ENCODE results near the gene SMG9. TPM values are rescaled to one million over a fixed set of nuclear protein-coding genes. Genes with fewer than 3 reads are reported as not detected.
A peak's percentile ranks its signal among the peaks of the same experiment; 100 is the strongest.

Gene SMG9
- total and polyA plus RNA-seq, 2 donors (not counting 1 experiment from before 2014, with no cell fraction given): 6.0 to 6.1 TPM

DNA sequence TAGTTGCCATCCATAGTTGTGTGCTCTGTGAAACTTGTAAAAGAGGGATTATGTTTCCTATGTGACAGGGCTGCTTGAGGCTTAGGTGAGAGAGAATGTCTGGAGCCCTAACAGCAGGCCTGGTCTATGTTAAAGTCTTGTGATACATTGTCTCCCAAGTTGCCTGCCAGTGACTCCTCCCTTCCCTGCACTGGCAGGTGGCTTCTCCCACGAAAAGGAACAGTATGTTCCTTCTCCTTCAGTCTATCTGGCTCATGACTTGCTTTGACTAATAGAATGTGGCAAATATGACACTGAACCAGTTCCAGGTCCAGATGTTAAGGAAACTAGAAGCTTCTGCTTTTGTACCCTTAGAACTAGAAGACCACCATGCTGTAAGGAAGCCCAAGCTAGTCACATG, 31.9 kb upstream of the SMG9 start:
- Histone ChIP-seq H3K36me3 (ENCODE audit: control insufficient read depth, insufficient read depth, low read length) (no peaks in the 10 kb centered on the region), H3K9ac (ENCODE audit: insufficient read depth, low read length) (no peak overlapping the region), H3K4me1 (ENCODE audit: control insufficient read depth, extremely low read depth, insufficient read depth, low read length) (peaks cover 12% of the 10 kb centered on the region), H3K4me2 (ENCODE audit: extremely low read depth, insufficient read depth, low read length) (no peak overlapping the region), H3K27ac (ENCODE audit: insufficient read depth, low read length) (no peak overlapping the region), H3K9me3 (ENCODE audit: control insufficient read depth, insufficient read depth, low read depth, low read length) (no peaks in the 10 kb centered on the region), H4K20me1 (ENCODE audit: control insufficient read depth, extremely low read depth, insufficient read depth, low read length) (no peaks in the 10 kb centered on the region), H2AFZ (ENCODE audit: low read length) (no peak overlapping the region), H3K27me3 (ENCODE audit: control insufficient read depth, insufficient read depth, low read length) (no peaks in the 10 kb centered on the region), H3K79me2 (ENCODE audit: control insufficient read depth, insufficient read depth, low read length) (no peaks in the 10 kb centered on the region), H3K4me3 (replicated peaks in 1 of 4; ENCODE audit: control extremely low read depth in 1 of 4, insufficient read depth in 1 of 4, low read depth in 3 of 4, low read length in 4 of 4) (no peak overlapping the region)
- no peak for TF ChIP-seq EZH2 (IDR thresholded peaks at IDR 0.05; ENCODE audit: low read length, missing control alignments)
- TF ChIP-seq, protein P1, sequence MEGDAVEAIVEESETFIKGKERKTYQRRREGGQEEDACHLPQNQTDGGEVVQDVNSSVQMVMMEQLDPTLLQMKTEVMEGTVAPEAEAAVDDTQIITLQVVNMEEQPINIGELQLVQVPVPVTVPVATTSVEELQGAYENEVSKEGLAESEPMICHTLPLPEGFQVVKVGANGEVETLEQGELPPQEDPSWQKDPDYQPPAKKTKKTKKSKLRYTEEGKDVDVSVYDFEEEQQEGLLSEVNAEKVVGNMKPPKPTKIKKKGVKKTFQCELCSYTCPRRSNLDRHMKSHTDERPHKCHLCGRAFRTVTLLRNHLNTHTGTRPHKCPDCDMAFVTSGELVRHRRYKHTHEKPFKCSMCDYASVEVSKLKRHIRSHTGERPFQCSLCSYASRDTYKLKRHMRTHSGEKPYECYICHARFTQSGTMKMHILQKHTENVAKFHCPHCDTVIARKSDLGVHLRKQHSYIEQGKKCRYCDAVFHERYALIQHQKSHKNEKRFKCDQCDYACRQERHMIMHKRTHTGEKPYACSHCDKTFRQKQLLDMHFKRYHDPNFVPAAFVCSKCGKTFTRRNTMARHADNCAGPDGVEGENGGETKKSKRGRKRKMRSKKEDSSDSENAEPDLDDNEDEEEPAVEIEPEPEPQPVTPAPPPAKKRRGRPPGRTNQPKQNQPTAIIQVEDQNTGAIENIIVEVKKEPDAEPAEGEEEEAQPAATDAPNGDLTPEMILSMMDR (conservative IDR thresholded peaks at IDR 0.05 in 1 of 2, IDR thresholded peaks at IDR 0.05 in 1 of 2; ENCODE audit: low read depth in 1 of 2, low read length in 2 of 2): no peak
- DNase-seq (ENCODE audit: low read depth in 2 of 2): no peak

DNA sequence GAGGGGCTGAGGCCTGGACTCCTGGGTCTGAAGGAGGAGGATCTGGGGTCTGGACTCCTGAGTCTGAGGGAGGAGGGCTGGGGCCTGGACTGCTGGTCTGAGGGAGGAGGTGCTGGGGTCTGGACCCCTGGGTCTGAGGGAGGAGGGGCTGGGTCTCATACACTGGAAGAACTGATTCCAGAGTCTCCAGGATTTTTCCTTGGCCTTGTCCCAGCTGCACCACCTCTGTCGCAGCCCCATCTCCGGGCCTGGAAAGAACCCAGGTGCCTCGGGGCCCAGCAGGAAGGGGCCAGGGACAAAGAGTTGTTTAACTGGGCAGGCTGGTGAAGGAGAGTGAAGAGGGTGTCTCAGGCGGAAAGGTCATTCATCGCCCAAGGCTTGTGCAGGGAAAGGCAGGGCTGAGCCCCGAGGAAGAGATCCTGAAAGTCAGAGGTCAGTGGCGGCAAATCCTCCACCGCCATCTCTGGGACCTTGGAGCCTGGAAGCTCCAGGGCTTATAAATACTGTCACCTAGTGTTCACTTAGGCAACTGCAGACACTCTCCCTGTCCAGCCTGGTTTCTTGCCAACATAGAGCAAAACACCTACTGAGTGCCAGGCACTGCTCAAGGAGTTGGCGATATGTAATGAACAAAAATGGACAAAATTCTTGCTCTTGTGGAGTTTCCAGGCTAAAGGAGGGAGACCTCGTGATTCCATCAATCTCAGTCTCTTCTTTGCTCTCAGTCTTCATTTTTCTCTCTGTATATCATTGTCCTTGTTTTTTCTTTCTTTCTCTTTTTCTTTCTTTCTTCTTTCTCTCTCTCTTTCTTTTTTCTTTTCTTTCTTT, 30.4 kb upstream of the SMG9 start:
- Histone ChIP-seq H3K9me3 (ENCODE audit: control insufficient read depth, insufficient read depth, low read depth, low read length) (no peaks in the 10 kb centered on the region), H3K4me1 (ENCODE audit: control insufficient read depth, extremely low read depth, insufficient read depth, low read length) (peaks cover 17% of the 10 kb centered on the region), H2AFZ (ENCODE audit: low read length) (peak overlapping the region; percentile 69), H3K27me3 (ENCODE audit: control insufficient read depth, insufficient read depth, low read length) (no peaks in the 10 kb centered on the region), H3K4me3 (replicated peaks in 1 of 4; ENCODE audit: control extremely low read depth in 1 of 4, insufficient read depth in 1 of 4, low read depth in 3 of 4, low read length in 4 of 4) (no peak overlapping the region), H3K9ac (ENCODE audit: insufficient read depth, low read length) (no peak overlapping the region), H4K20me1 (ENCODE audit: control insufficient read depth, extremely low read depth, insufficient read depth, low read length) (no peaks in the 10 kb centered on the region), H3K4me2 (ENCODE audit: extremely low read depth, insufficient read depth, low read length) (peak overlapping the region; percentile 68), H3K79me2 (ENCODE audit: control insufficient read depth, insufficient read depth, low read length) (no peaks in the 10 kb centered on the region), H3K36me3 (ENCODE audit: control insufficient read depth, insufficient read depth, low read length) (no peaks in the 10 kb centered on the region), H3K27ac (ENCODE audit: insufficient read depth, low read length) (peak overlapping the region; percentile 54)
- TF ChIP-seq EZH2 (IDR thresholded peaks at IDR 0.05; ENCODE audit: low read length, missing control alignments): no peak
- TF ChIP-seq, protein P1 (conservative IDR thresholded peaks at IDR 0.05 in 1 of 2, IDR thresholded peaks at IDR 0.05 in 1 of 2; ENCODE audit: low read depth in 1 of 2, low read length in 2 of 2): peak; percentile 99 to 100
- DNase-seq (ENCODE audit: low read depth in 2 of 2): peak; percentile 60 to 77

DNA sequence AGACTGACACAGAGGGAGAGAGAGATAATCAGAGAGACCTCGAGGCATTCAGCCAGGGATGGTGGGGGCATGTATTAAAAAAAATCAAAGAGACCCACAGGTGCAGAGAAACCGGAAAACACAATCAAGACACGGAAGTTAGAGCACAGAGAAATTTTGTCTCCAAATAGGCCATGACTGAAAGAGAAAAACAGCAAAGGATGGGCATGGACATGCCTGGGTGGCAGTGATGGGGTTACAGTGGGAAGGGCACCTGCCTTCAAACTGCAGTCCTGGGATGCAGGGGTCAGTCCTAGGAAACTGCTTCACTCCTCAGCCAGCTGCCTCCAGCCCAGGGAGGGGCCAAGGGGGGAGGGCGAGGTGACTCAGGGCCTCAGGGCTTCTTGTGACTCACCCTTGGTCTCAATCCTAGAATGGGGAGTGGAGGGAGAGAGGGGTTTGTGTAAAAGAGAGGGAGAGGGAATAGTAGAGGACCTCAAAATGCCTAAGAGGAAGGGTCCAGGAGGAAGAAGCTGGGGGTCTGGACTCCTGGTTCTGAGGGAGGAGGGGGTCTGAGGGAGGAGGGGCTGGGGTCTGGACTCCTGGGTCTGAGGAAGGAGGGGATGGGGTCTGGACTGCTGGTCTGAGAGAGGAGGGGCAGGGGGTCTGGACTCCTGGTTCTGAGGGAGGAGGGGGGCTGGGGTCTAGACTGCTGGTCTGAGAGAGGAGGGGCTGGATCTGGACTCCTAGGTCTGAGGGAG, 29.6 kb upstream of the SMG9 start:
- Histone ChIP-seq H3K4me2 (ENCODE audit: extremely low read depth, insufficient read depth, low read length) (peak overlapping the region; percentile 68), H3K4me1 (ENCODE audit: control insufficient read depth, extremely low read depth, insufficient read depth, low read length) (peaks cover 17% of the 10 kb centered on the region), H3K9me3 (ENCODE audit: control insufficient read depth, insufficient read depth, low read depth, low read length) (no peaks in the 10 kb centered on the region), H4K20me1 (ENCODE audit: control insufficient read depth, extremely low read depth, insufficient read depth, low read length) (no peaks in the 10 kb centered on the region), H3K27ac (ENCODE audit: insufficient read depth, low read length) (peak overlapping the region; percentile 54), H3K36me3 (ENCODE audit: control insufficient read depth, insufficient read depth, low read length) (no peaks in the 10 kb centered on the region), H3K79me2 (ENCODE audit: control insufficient read depth, insufficient read depth, low read length) (no peaks in the 10 kb centered on the region), H3K4me3 (replicated peaks in 1 of 4; ENCODE audit: control extremely low read depth in 1 of 4, insufficient read depth in 1 of 4, low read depth in 3 of 4, low read length in 4 of 4) (no peak overlapping the region), H3K9ac (ENCODE audit: insufficient read depth, low read length) (no peak overlapping the region), H2AFZ (ENCODE audit: low read length) (no peak overlapping the region), H3K27me3 (ENCODE audit: control insufficient read depth, insufficient read depth, low read length) (no peaks in the 10 kb centered on the region)
- TF ChIP-seq, protein P1 (conservative IDR thresholded peaks at IDR 0.05 in 1 of 2, IDR thresholded peaks at IDR 0.05 in 1 of 2; ENCODE audit: low read depth in 1 of 2, low read length in 2 of 2): no peak
- no peak for TF ChIP-seq EZH2 (IDR thresholded peaks at IDR 0.05; ENCODE audit: low read length, missing control alignments)
- DNase-seq (ENCODE audit: low read depth in 2 of 2): peak; percentile 83 to 87

Measured in fibroblast of lung (primary cell).